Measurements from ENCODE around the gene PPP1R10.

GRCh38 chr6:30615219-30615957, 1.7 kb downstream of the PPP1R10 start:
- no peak for TF ChIP-seq CTCF (IDR thresholded peaks at IDR 0.05)
- no peak for TF ChIP-seq POLR2A (IDR thresholded peaks at IDR 0.05)

All from thyroid gland (tissue), 4 donors.